NCI-H748 (cell line): ENCODE data around the gene PIK3IP1.

Experiments used
- DNase-seq: peaks from one replicate; lab custom pipeline; 2025; ENCODE audit not compliant: unreplicated experiment; lab: John Stamatoyannopoulos, UW

The PIK3IP1 gene

DNA sequence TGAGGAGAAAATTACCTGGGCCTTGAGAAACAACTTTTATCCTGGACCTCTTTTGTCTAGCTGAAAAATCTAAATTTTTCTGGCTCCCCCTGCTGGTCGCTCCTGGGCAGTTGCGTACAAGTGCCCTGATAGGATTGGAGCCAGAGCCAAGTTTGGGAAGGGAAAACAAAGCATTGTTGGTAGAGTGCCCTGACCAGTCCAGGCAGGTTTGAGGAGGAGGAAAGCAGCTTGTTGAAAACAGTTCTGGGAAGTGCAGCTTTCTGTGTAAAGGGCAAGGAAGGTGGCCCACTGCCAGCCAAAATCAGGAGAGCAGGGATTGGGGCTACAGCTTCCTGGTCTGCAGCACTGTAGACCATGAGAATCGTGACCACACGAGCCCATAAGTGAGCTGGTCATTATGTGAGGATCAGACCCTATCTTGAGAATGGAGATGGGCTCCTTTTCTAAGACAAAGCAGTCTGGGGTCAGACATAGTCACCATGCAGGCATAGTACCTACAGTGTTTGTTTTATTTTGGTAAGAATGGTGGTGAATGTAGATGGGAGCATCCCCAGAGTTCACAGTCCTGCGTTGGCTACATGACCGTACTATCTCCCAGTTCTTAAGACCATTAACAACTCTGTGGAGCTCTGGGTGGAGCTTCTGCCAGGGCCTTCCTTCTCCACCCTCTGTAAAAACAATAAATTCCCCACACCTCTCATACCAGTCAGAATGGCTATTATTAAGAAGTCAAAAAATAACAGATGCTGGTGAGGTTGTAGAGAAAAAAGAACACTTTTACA lies 21.3 kb upstream of the PIK3IP1 start:
- peak; percentile 79 for DNase-seq

DNA sequence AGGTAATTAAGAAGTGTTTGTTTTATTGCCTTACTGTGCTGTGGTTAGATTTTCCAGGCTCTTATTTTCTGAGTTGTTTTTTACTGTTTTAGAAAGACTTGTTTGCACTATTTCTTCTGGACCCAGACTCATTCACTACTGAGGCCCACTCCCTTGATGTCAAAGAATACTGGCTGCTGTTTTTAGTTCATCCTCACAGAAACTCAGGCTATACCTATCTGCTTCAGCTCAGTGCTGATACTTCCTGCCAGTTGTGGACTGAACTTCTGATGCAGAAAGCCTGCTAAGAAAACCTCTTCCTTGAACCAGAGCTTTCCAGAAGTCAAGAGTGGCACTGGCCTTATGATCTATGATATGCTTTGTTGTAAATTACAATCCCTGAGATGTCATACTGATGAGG lies 15.9 kb upstream of the PIK3IP1 start:
- DNase-seq, result no peak

DNA sequence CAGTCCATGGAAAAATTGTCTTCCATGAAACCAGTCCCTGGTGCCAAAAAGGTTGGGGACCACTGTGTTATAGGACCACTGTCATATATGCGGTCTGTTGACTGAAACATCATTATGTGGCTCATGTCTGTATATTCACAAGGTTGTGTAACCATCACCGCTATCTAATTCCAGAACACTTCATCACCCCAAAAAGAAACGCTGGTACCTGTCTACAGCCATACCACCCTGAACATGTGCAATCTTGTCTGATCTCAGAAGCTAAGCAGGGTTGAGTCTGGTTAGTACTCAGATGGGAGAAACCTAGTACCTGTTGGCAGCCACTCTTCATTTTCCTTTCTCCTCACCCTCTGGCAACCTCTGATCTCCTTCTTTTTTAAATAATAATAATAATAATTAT lies 12.9 kb upstream of the PIK3IP1 start:
- no peak for DNase-seq

DNA sequence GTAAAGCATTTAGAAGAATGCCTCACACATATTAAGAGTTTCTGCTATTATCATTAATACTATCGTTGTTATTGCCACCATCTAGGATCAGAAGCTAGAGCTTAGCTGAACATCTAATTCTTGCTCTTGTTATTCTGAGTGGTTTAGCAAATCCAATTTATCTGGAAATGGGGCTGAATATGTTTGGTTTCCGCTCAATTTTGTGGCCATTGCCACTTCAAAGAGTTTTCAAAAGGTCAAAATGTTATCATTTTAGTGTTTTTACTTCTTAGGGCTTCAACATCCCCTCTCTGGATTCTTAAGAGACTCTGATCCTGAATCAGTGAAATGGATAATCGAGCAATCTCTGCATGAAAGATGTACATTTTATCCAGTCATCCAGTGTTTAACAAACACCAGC lies 10.2 kb upstream of the PIK3IP1 start:
- no peak for DNase-seq

DNA sequence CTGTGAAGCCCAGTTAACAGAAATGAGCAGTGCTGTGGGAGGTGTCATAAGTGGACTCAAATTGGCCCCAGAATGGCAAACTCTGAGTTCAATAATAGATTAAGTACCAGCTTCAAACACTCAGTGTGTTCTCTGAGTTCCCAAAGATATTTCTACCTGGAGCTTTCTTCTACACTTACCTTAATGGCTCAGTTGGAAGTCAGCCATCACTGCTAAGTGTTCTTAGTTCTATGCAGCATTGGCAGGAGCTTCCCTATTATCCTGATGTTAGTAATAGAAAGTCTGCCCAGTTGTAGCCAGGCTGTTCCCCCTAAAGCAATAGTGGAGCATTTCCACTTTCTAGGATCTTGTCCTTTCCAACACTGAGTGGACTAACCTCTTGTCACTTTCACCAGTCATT lies 9.7 kb upstream of the PIK3IP1 start:
- DNase-seq, result no peak

DNA sequence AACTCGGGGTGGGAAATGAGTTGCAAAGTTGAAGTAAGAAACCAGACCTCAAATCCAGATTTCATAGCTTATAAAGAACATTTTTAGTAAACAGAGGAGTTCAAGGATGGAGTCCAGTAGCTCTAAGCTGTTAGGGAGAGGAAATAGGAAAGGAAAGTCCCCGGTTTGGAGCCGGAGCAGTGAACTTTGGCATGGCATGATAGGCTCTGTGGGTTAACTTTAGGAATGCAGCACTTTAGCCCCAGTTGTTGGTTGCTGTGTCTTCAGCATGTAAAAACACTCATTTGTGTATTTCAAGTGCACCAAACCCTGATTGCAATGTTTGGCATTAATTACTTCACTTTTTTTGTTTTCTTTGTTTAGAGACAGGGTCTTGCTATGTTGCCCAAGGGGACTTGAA lies 8.6 kb upstream of the PIK3IP1 start:
- no peak for DNase-seq

DNA sequence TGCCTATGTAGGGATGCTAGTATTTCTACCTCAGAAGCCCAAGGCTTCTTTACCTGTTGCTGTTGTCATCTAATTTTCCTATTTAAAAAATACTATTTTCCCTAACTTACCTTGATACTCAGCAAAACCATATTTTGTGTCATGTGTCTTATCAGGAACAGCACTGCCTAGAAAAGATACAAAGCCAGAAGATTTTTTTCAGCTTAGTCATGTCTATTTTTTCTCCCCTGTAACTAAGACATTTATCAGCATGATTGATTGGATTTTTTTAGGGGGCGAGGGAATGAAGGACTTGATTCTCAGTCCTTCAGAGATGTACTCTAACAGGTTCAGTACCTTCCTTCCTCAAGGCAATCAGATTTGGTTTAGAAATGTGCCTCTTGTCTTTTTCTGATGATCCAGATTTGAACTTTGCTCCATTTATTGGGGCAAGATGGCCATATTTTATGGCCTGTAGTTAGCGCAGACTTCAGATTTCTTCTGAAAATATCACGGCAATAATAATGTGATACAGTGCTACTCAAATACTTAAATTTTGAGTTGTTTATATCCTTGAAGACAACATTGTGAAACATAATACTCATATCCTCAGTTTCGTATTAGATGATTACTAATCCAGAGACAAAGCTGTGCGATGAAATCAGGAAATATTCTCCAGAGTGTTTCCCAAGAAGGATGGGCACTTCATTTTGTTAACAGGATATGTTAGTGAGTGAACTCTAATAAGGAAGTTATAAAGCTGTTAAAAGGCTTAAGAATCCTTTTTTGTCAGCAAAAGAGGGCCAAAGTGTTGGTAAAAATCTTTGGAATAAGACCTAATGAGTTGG lies 3.8 kb upstream of the PIK3IP1 start:
- no peak for DNase-seq

DNA sequence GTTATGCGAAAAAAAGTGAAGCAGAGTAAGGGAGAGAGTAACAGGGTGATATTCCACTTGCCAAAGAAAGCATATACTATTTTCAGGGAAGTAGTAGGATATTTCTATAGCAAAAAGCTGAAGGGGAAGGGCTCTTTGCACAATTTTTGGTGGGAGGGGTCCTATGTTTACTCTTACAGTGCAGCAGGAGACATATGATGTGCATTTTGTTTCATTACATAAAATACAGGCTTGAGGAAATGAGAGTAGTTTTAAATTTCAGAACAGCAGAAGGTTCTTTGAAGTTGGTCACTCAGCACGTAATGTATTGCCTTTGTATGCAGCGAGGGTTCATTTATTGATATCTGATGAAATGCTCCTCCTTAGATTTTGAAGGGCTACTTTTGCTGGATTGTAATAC lies 3.1 kb upstream of the PIK3IP1 start:
- DNase-seq, result no peak

DNA sequence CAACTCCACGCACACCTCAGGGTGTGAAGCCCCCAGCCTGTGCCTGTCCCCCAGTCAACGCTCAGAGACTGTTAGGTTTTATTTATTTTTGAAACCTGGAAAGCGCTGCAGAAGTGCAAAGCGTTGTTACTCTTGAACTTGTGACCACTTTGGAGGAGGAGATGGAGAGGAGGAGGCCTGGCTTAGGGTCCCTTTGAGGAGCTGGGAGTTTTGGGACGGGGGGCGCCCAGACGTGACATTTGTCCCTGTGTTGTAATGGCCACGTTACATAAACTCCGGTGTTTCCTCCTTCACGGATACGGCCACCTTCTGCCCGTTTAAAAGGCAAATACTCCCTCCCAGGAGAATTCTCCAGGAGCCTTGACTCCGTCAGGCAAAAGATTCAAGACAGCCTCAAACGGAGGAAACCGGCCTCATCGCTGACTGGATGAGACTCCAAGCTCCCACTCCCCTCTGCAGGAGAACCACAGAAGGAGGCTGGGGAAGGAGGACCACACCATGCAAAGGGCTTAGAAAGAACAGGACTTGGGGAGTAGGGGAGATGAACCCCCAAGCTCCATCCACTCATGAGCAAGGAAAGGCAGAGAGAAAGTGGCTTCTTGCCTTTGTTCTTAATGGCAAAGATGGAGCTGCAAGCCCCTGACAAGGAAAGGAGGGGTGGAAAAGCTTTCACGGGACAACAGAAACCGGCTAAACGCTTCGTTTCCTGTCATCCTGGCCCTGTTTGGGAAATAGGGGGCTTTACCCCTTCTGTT lies 630 bp downstream of the PIK3IP1 start:
- DNase-seq, result peak; percentile 24

DNA sequence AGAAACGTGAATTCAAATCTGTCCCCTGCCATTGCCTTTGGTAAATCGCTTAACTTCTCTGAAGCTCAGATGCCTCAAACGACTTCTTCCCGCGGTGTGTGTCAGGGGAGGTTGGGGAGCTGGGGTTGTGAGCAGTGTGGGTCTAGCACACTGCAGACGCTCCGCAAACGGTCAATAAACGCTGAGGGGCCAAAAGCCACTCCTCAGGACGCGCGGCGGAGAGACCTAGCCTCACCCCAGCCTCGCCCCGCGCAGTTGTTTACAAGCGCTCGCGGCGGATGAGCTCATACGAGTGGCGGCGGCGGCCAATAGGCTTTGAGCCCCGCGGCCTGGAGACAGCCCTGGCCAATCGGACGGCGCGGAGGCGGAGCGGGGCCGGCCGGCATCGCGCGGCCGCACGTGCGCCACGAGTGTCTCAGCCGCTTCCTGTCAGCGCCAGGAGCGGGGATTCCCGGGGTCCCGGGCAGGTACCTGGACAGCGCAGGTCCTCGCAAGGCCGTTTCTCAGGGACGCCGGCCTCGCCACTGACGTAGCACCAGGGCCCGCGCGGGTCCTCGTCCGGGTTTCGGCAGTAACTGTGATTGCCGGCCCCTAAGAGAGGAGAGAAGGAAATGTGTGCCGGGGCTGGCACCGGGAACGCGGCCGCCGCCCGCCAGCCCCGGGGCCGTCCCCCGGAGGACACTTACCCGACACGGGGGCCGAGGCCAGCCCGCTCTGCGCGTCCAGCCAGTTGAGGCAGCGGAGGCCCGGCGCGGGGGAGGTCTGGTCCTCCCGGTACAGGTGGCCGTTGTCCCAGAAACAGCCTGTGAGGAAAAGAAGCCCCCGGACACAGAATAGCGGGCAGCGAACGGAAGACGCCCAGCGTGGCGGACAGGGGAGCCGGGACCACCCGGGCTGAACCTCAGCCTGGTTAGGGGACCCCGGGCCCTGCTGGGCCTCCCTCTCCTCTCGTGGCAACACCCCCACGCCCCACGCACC lies 1.5 kb downstream of the PIK3IP1 start:
- DNase-seq, result peak; percentile 93

DNA sequence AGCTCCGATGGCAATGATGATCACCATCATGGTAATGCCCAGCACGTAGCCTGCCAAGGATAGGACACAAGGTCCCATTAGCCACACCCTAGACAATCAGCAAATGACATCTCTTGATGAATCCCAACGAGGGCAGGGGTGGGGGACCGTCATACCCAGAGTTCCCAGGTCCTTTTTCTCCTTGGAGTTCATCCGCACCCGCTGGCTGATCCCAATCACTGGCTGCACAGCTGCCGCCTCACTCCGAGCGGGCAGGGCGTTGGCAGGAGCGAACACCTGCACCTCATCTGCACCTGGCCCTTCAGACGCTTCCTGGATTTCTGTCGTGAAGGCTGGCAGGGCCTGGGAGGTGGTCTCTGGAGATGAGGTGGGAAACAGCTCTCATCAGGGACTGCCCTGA lies 2.9 kb downstream of the PIK3IP1 start:
- peak; percentile 86 for DNase-seq

DNA sequence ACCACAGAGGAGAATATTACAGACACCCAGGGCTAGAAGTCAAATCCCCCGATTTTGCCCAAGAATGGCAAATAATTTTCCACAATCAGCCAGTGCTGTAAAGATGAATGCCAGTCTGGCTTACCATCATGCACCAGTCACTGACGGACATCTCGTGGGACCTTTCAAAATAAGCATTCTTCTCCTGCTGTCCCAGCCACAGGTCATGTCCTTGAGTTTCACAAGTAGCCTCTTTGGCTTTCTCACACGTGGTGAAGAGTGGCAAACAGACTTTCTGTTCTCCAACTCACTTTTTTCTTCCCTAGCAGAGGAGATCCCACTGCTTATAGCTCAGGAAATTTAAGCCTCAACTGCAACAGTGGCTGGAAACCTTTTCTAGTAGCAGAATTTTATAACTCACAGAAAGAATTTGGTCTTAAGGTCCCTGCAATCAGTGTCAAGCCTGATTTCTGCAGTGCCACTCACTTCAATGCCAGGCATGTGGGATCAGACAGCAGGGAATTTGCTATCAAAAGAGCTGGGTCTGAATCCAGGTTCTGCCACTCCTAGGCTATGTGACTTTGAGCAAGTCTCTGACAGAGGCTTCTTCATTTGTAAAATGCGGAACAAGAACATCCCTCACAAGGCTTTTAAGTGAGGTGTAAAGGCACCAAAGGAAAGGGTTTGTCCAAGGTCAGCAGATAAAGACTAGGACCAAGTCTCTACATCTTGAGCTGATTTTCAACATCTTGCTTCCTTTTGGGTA lies 3.6 kb downstream of the PIK3IP1 start:
- DNase-seq, result no peak

DNA sequence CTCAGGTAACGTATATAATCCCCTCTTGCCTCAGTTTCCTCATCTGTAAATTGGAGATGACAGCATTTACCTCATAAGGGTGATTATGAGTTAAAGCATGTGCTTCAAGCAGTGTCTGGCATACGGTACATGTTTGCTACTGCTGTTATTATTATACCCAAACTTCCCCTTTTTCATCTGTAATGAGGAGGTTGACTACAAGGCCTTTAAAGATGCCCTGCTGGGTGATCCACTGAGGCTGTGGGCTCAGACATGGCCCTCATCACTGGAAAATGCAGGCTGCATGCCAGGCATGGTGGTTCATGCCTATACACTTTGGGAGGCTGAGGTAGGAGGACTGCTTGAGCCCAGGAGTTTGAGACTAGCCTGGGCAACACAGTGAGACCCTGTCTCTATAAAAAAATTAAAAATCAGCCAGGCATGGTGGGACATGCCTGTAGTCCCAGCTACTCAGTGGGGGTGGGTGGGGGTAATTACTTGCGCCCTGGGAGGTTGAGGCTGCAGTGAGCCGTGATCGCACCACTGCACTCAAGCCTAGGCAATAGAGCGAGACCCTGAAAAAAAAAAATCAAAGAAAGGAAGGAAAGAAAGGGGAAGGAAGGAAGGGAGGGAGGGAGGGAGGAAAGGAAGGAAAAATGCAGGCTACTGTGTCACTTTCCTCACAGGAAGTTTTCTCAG lies 4.3 kb downstream of the PIK3IP1 start:
- no peak for DNase-seq

DNA sequence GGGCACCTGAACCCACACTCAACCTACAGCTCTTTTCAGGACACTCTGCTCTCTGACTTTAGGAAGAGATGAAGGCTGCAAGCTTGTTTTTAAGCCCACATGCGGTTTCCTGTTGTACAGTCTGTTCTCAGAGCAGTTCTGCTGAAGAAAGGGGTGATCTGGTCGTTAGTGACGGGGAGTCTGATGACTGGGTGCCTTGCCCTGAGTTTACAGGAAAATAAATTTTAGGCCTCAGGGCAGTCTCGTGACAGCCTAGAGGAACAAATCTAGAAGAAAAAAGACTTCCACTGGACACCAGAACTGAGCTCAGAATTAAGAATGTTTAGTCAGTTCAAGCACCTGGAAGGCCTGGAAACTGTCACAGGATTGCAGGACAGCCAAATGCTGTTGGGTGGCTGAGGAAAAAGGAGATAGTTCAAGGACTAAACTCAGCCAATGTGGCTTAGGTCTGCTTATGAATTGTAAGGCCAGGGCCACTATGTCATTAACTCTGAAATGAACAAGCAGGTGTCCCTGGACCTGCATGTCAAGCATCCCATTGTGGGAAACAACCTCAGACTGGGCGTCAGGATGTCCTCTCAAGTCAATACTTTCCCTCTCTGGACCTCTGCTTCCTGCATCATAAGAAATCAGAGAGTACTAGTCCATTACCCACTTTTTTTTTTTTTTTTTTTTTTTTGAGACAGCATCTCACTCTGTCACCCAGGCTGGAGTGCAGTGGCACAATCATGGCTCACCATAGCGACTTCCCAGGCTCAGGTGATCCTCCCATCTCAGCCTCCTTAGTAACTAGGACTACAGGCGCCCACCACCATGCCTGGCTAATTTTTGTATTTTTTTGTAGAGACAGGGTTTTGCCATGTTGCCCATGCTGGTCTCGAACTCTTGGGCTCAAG lies 5.7 kb downstream of the PIK3IP1 start:
- DNase-seq, result no peak

DNA sequence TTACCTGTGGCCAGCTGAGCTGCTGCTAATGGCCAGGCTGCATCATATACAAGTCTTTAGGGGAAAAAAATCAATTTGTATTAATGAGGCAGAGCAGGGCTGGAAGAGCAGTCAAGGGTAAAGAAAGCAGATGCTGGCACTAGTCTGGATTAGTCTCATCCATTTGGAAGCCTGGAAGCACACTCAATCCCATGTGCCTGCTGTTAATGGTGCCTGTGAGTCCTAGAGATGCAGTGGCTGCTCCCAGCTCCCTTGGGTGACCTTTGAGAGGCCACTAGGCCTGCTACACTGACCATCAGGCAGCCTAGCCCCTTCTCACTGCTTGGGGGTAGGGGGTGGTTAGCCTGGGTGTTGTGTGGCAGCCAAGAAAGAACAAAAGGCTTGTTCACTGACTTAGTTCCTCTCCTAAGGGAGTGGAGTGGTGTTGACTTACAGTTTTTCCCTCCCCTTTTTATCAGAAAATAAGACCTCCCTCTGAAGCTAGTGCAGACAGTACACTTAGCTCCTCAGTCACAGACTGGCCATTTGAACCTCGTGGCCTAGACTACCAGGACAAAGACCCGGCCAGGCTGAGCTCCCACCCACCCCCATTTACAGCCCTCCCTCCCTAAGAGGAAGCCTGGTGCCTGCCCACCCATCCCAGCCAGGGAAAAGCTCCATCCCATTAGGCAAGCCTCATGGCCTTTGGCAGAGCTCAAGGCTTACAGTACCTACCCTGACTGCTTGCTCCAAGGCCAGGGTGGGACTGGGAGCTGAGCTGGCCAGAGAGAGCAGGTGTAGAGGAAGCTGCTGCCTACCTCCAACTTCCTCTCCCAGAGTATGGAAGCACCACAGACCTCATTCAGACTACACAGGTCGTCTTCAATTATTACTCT lies 7.8 kb downstream of the PIK3IP1 start:
- DNase-seq, result no peak

DNA sequence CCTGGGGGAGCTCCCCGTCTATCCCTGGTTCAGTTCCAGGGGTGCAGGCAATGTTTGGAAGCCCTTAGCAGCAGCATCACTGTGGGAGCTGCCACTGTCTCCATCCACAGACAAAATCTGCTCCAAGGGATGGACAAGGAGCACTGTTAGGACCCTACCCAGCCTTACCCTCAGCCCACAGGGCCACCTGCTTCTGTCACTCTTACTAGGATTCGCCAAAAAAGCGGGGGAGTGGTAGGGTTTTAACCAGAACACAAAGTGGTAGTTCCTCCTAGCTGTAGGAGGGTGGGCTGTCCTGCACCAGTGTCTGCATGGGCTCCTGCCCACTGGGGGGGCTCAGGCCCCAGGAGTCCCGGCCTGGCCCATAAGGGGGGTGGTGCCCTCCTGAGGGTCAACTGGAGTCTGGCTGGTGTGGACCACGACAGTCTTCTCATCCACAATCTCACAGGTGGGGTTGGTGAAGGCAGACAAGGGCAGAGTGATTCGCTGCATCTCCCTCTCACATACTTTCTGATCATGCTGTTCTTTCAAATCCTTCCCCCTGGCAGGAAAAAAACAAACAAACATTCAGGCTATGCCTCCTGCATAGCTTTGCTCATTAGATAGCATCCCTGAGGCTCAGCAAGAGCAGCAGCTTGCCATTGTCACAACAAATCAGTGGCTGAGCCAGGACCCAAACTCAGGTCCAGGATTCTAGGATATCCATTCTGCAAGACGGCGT lies 9.4 kb downstream of the PIK3IP1 start:
- no peak for DNase-seq

DNA sequence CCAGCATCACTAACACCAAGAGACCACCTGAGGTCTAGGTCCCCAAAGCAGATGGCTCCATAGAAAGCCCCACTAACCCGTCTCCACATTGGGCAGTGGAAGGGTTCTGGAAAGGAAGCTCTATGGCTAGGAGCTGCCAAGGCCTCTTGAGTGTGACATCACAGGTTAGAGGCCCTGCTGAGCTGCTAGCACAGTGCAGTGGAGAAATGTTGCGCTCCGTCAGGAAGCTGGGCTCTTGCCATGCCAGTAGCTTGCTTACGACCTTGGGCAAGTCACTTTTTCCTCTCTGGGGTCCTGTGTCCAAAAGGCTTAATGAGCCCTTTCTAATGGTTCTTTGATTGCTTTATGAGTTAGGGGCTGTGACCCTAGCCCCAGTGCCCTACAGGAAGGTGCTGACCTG lies 10.6 kb downstream of the PIK3IP1 start:
- no peak for DNase-seq
